CD4-positive, alpha-beta T cell (primary cell): ENCODE data around the gene RIPK1. TPM values are rescaled to one million over a fixed set of nuclear protein-coding genes. Genes with fewer than 3 reads are reported as not detected.

Source experiments
- ATAC-seq: fragments of 200-7000 bp; cut with Tn5 transposase; one replicate; pipeline ENCODE4 v1.10.0; 2022; ENCODE audit warnings: mild to moderate bottlenecking; ENCODE audit not compliant: poor library complexity
- CTCF ChIA-PET: fragments of 350-600 bp; sonication (Branson Sonifier 250); formaldehyde crosslinking; loops from one replicate; lab custom pipeline; 2021; ENCODE audit warnings: antibody characterized with exemption, inconsistent platforms; lab: Charles Lee
- POLR2A ChIA-PET: fragments of 350-600 bp; sonication (Branson Sonifier 250); formaldehyde crosslinking; loops from one replicate; lab custom pipeline; 2021; ENCODE audit warnings: antibody characterized with exemption, inconsistent platforms; lab: Charles Lee
- DNase-seq, 14 experiments: peaks; one replicate each; pipeline ENCODE4 v3.0.0-alpha.2; 2013 to 2020; ENCODE audit warnings: mixed read lengths in 2 of 14
- H3K27ac ChIP-seq, 2 donors: one replicate each; pipeline versions ENCODE4 v1.5.1 to v1.7.0; 2013; ENCODE audit warnings: low read length in 2 of 2, low read depth in 1 of 2, mild to moderate bottlenecking in 1 of 2
- H3K27me3 ChIP-seq, 2 experiments: 1 replicate in 1 of 2; 2 replicates in 1 of 2; pipeline versions ENCODE4 v1.6.1 to v1.7.0; 2013; ENCODE audit warnings: low read length in 2 of 2, control low read depth in 1 of 2, mild to moderate bottlenecking in 1 of 2, moderate library complexity in 1 of 2; ENCODE audit not compliant: insufficient read depth in 2 of 2, control insufficient read depth in 1 of 2
- H3K36me3 ChIP-seq: one replicate; pipeline ENCODE4 v1.6.1; 2013; ENCODE audit warnings: low read length, control low read depth; ENCODE audit not compliant: insufficient read depth
- H3K4me1 ChIP-seq: one replicate; pipeline ENCODE4 v1.6.1; 2013; ENCODE audit warnings: low read length, control low read depth; ENCODE audit not compliant: insufficient read depth
- H3K4me3 ChIP-seq: one replicate; pipeline ENCODE4 v1.5.1; 2013; ENCODE audit warnings: mild to moderate bottlenecking, low read length, moderate library complexity
- H3K9me3 ChIP-seq, 2 experiments: 1 replicate in 1 of 2; 2 replicates in 1 of 2; pipeline versions ENCODE4 v1.6.1 to v1.7.0; 2013; ENCODE audit warnings: low read length in 2 of 2, mild to moderate bottlenecking in 2 of 2, control low read depth in 1 of 2, moderate library complexity in 1 of 2; ENCODE audit not compliant: control insufficient read depth in 1 of 2, insufficient read depth in 1 of 2
- H3K27ac Mint-ChIP-seq: one replicate; pipeline ENCODE4 v1.8.0; 2020; ENCODE audit warnings: mixed read lengths
- H3K27me3 Mint-ChIP-seq: one replicate; pipeline ENCODE4 v1.8.0; 2021; ENCODE audit warnings: mixed read lengths
- H3K36me3 Mint-ChIP-seq: one replicate; pipeline ENCODE4 v1.8.0; 2021; ENCODE audit warnings: low read depth, mixed read lengths
- H3K4me1 Mint-ChIP-seq: one replicate; pipeline ENCODE4 v1.8.0; 2021; ENCODE audit warnings: low read depth, mixed read lengths
- H3K4me3 Mint-ChIP-seq: one replicate; pipeline ENCODE4 v1.8.0; 2020; ENCODE audit warnings: mild to moderate bottlenecking, mixed read lengths
- H3K9me3 Mint-ChIP-seq: one replicate; pipeline ENCODE4 v1.8.0; 2020; ENCODE audit warnings: mixed read lengths
- intact Hi-C, 2 experiments: fragments of 100-400 bp; cut with DNase I in 1 of 2; cut with micrococcal nuclease in 1 of 2; formaldehyde crosslinking; loops; one replicate each; pipeline versions ENCODE4 v1.15.1 to v1.9.0; 2023 to 2025; cut with DNase I, micrococcal nuclease
- total RNA-seq, 174 experiments: library from RNA in 2 of 174; stranded (reverse) in 2 of 174; gene quantifications; one replicate each; pipeline ENCODE4 v1.2.3 and lab custom pipeline; 2021 to 2026
- TF ChIP-seq, protein P1 (sequence below): fragments of 200-600 bp; IDR thresholded peaks from one replicate; pipeline ENCODE4 v1.8.0; 2022; ENCODE audit warnings: antibody characterized with exemption, mild to moderate bottlenecking

Gene RIPK1
- total RNA-seq, 2 experiments from 2014 or later = 17.2 to 17.3 TPM

DNA sequence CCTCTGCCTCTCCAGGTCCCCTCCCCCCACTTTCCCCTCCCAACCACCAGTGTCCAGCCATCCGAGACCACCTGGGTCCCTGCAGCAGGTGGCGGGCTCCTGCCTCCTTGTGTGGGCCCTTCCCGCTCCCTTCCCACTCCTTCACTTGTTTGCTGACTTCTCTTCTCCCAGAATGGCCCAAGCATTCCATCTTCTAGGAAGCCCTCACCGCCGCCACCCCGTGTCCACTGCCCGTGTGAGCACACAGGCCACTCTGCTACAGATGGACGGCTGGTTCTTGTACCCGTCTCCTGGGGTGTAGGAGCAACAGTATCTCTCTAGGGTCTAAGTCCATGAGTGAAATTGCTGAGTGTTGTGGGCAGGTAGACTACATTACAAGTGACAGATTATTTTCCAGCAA is 65.2 kb downstream of the RIPK1 start:
- no peaks in the 10 kb centered on the region for H3K9me3 Mint-ChIP-seq
- H3K27ac Mint-ChIP-seq = no peak overlapping the region
- no peak overlapping the region for H3K4me3 Mint-ChIP-seq
- Histone ChIP-seq H3K4me3 (no peak overlapping the region), H3K4me1 (no peaks in the 10 kb centered on the region), H3K36me3 (peaks cover 13% of the 10 kb centered on the region), H3K27me3 (no peaks in the 10 kb centered on the region), H3K9me3 (no peaks in the 10 kb centered on the region), H3K27ac (no peak overlapping the region)
- H3K36me3 Mint-ChIP-seq = peaks cover 85% of the 10 kb centered on the region
- no peak for ATAC-seq
- CTCF ChIA-PET = no interaction called here
- no peaks in the 10 kb centered on the region for H3K4me1 Mint-ChIP-seq
- TF ChIP-seq, protein P1, sequence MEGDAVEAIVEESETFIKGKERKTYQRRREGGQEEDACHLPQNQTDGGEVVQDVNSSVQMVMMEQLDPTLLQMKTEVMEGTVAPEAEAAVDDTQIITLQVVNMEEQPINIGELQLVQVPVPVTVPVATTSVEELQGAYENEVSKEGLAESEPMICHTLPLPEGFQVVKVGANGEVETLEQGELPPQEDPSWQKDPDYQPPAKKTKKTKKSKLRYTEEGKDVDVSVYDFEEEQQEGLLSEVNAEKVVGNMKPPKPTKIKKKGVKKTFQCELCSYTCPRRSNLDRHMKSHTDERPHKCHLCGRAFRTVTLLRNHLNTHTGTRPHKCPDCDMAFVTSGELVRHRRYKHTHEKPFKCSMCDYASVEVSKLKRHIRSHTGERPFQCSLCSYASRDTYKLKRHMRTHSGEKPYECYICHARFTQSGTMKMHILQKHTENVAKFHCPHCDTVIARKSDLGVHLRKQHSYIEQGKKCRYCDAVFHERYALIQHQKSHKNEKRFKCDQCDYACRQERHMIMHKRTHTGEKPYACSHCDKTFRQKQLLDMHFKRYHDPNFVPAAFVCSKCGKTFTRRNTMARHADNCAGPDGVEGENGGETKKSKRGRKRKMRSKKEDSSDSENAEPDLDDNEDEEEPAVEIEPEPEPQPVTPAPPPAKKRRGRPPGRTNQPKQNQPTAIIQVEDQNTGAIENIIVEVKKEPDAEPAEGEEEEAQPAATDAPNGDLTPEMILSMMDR = no peak
- H3K27me3 Mint-ChIP-seq = no peaks in the 10 kb centered on the region
- POLR2A ChIA-PET = no interaction called here
- DNase-seq = no peak
- intact Hi-C loops = no loop called here

DNA sequence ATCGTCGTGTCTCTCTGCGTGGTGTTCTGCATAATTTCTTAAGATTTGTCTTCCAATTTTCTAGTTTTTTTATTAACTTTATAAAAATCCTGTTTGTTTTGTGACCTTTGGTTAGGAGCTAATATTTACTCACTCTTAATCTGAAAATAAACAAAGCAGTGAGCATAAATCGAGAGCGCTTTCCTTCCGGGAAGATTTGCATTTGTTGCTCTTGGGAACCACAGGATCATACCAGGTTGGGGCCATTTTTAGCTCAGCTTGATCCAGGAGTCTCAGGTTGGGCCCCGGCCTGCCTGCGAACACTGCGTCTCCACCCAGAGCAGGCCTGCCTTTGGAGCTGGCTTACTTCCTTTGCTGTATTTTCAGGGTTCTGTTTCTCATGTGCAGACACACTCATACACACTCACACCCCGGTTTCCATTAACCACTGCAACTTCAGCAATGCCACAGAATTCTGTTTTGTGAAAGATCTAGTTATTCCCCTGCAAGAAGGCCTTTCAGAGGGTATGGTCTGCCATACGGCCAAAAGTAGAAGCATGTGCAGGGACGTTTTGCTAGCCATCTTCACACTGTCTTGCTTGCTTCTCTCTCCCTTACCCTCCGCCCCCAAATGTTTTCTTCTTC is 67.5 kb downstream of the RIPK1 start:
- Histone ChIP-seq H3K4me3 (no peak overlapping the region), H3K36me3 (peaks cover 15% of the 10 kb centered on the region), H3K27me3 (no peaks in the 10 kb centered on the region), H3K9me3 (no peaks in the 10 kb centered on the region), H3K4me1 (no peaks in the 10 kb centered on the region), H3K27ac (no peak overlapping the region)
- Mint-ChIP-seq H3K4me1 (no peaks in the 10 kb centered on the region), H3K27ac (no peak overlapping the region), H3K9me3 (no peaks in the 10 kb centered on the region), H3K4me3 (no peak overlapping the region), H3K36me3 (peaks cover 88% of the 10 kb centered on the region), H3K27me3 (no peaks in the 10 kb centered on the region)
- ATAC-seq = no peak
- ChIA-PET POLR2A (no interaction called here), CTCF (no interaction called here)
- no peak for DNase-seq
- TF ChIP-seq, protein P1 = no peak
- intact Hi-C loops = no loop called here

DNA sequence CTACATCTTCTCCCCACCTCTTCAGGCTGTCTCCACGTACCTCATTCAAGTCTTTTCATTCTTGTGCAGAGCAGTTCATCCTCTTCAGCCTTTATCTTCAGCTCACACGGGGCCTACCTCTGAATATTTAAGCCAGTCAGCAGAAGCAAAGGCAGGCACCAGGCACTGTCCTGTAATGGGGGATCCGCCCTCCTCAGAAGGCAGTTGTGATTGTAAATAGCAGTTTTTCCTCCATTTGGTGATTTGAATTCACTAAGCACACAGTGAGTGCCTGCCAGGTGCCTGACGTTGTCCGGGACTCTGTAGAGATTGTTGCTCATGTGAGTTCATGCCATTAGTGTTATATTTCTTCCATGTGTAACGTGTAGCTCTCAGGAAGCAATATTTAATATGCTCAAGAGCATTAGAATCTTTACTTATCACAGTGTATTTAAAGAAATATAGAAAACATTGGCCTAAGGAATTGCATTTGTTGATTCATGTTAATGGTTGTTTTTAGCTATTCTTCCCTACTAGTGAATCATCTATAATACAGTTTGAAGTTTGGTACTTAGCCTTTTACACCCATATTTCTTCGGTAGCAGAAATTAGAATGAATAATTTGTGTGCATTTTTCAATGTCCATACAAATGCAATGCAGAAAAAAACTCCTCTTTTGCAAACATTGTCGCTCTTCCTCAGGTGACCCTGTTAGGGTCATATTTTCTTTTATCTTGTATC is 68.2 kb downstream of the RIPK1 start:
- H3K4me3 Mint-ChIP-seq = no peak overlapping the region
- no peaks in the 10 kb centered on the region for H3K4me1 Mint-ChIP-seq
- Histone ChIP-seq H3K36me3 (peaks cover 16% of the 10 kb centered on the region), H3K9me3 (no peaks in the 10 kb centered on the region), H3K4me1 (no peaks in the 10 kb centered on the region), H3K4me3 (no peak overlapping the region), H3K27ac (no peak overlapping the region), H3K27me3 (no peaks in the 10 kb centered on the region)
- intact Hi-C loops = no loop called here
- H3K9me3 Mint-ChIP-seq = no peaks in the 10 kb centered on the region
- no peak overlapping the region for H3K27ac Mint-ChIP-seq
- TF ChIP-seq, protein P1 = no peak
- POLR2A ChIA-PET = no interaction called here
- CTCF ChIA-PET = no interaction called here
- ATAC-seq (no peak), DNase-seq (no peak)
- peaks cover 86% of the 10 kb centered on the region for H3K36me3 Mint-ChIP-seq
- no peaks in the 10 kb centered on the region for H3K27me3 Mint-ChIP-seq
